ENCODE measurements around the gene ARID1B. TPM values are rescaled to one million over a fixed set of nuclear protein-coding genes. Genes with fewer than 3 reads are reported as not detected.

The ARID1B gene
- total RNA-seq, 1 donor from 2014 or later, result 46.4 TPM

- ATAC-seq, result no peak
- DNase-seq (ENCODE audit: missing footprints), result no peak
- intact Hi-C loops (cut with DNase I), result no loop called here
Measured at GRCh38 chr6:157060440-157060952, 283.3 kb downstream of the ARID1B start.

- no peak for DNase-seq (ENCODE audit: missing footprints)
- intact Hi-C loops (cut with DNase I), result no loop called here
- no peak for ATAC-seq
Measured at GRCh38 chr6:157061770-157062594, 284.8 kb downstream of the ARID1B start.

GRCh38 chr6:157063176-157063905 is 286.2 kb downstream of the ARID1B start:
- intact Hi-C loops (cut with DNase I), result no loop called here
- ATAC-seq, result no peak
- DNase-seq (ENCODE audit: missing footprints), result no peak

- DNase-seq (ENCODE audit: missing footprints) (no peak), ATAC-seq (no peak)
- intact Hi-C loops (cut with DNase I), result no loop called here
Measured at GRCh38 chr6:157063923-157064322, 286.7 kb downstream of the ARID1B start.

GRCh38 chr6:157064502-157064901 is 287.3 kb downstream of the ARID1B start:
- ATAC-seq (no peak), DNase-seq (ENCODE audit: missing footprints) (no peak)
- intact Hi-C loops (cut with DNase I), result no loop called here

- ATAC-seq, result no peak
- intact Hi-C loops (cut with DNase I), result no loop called here
- DNase-seq (ENCODE audit: missing footprints), result no peak
Measured at GRCh38 chr6:157065366-157065765, 288.2 kb downstream of the ARID1B start.

- no peak for ATAC-seq
- no peak for DNase-seq (ENCODE audit: missing footprints)
- intact Hi-C loops (cut with DNase I), result no loop called here
Measured at GRCh38 chr6:157066781-157067491, 289.8 kb downstream of the ARID1B start.

GRCh38 chr6:157067507-157067906 is 290.3 kb downstream of the ARID1B start:
- intact Hi-C loops (cut with DNase I), result no loop called here
- ATAC-seq, result no peak
- DNase-seq (ENCODE audit: missing footprints), result no peak

- intact Hi-C loops (cut with DNase I), result no loop called here
- no peak for ATAC-seq
- no peak for DNase-seq (ENCODE audit: missing footprints)
Measured at GRCh38 chr6:157068691-157069324, 291.6 kb downstream of the ARID1B start.

GRCh38 chr6:157069585-157069984 is 292.4 kb downstream of the ARID1B start:
- intact Hi-C loops (cut with DNase I), result no loop called here
- ATAC-seq, result no peak
- DNase-seq (ENCODE audit: missing footprints), result no peak

- no peak for DNase-seq (ENCODE audit: missing footprints)
- intact Hi-C loops (cut with DNase I), result no loop called here
- ATAC-seq, result no peak
Measured at GRCh38 chr6:157070403-157071107, 293.4 kb downstream of the ARID1B start.

- ATAC-seq, result no peak
- intact Hi-C loops (cut with DNase I), result no loop called here
- DNase-seq (ENCODE audit: missing footprints), result no peak
Measured at GRCh38 chr6:157072128-157072527, 294.9 kb downstream of the ARID1B start.

GRCh38 chr6:157073596-157073995 is 296.4 kb downstream of the ARID1B start:
- intact Hi-C loops (cut with DNase I), result no loop called here
- DNase-seq (ENCODE audit: missing footprints) (no peak), ATAC-seq (no peak)

- ATAC-seq (no peak), DNase-seq (ENCODE audit: missing footprints) (no peak)
- intact Hi-C loops (cut with DNase I), result no loop called here
Measured at GRCh38 chr6:157074969-157075368, 297.8 kb downstream of the ARID1B start.

- intact Hi-C loops (cut with DNase I), result no loop called here
- no peak for ATAC-seq
- DNase-seq (ENCODE audit: missing footprints), result no peak
Measured at GRCh38 chr6:157075549-157076450, 298.6 kb downstream of the ARID1B start.

- DNase-seq (ENCODE audit: missing footprints) (no peak), ATAC-seq (no peak)
- intact Hi-C loops (cut with DNase I), result no loop called here
Measured at GRCh38 chr6:157076451-157076822, 299.3 kb downstream of the ARID1B start.

- intact Hi-C loops (cut with DNase I), result no loop called here
- ATAC-seq (no peak), DNase-seq (ENCODE audit: missing footprints) (no peak)
Measured at GRCh38 chr6:157077251-157077650, 300.1 kb downstream of the ARID1B start.
